Skeletal muscle satellite cell (primary cell): ENCODE results near the gene PLCB1.

Source experiments
- H3K27me3 ChIP-seq: 2 replicates; pipeline ENCODE4 v1.7.0; 2013; ENCODE audit warnings: low read length; ENCODE audit not compliant: control insufficient read depth, insufficient read depth
- H3K36me3 ChIP-seq: 2 replicates; pipeline ENCODE4 v1.7.0; 2013; ENCODE audit warnings: mild to moderate bottlenecking, control low read depth, low read length; ENCODE audit not compliant: insufficient read depth
- H3K4me1 ChIP-seq: 2 replicates; pipeline ENCODE4 v1.7.0; 2013; ENCODE audit warnings: low read length; ENCODE audit not compliant: control insufficient read depth, insufficient read depth
- H3K4me2 ChIP-seq: 2 replicates; pipeline ENCODE4 v1.7.0; 2013; ENCODE audit warnings: mild to moderate bottlenecking, low read length
- H3K4me3 ChIP-seq: 2 replicates; pipeline ENCODE4 v1.7.0; 2013; ENCODE audit warnings: low read length
- H3K9ac ChIP-seq: 2 replicates; pipeline ENCODE4 v1.7.0; 2013; ENCODE audit warnings: mild to moderate bottlenecking, low read depth, low read length, moderate library complexity
- H3K9me3 ChIP-seq: replicated peaks from 2 replicates; pipeline ENCODE4 v1.7.0; 2013; ENCODE audit warnings: mild to moderate bottlenecking, control low read depth, low read length

The PLCB1 gene

DNA sequence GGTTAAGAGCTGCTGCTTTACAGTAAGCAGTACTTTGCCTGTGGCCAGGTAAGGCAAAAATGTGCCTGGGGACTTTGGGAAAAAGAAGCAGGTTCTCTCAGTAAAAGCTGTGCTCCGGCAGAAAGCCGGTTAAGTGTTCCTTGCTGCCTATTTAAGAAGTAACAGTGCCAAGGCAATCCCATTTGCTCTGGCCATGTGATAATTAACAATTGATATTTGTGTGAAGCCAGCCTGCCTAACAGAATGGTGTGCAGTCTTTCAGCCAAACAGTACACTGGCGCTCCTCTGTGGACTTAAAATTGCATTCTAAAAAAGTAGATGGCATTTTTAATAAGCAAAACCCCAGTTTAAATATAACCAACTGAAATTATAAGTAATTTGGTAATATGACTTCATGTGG, 430.3 kb downstream of the PLCB1 start:
- no peak overlapping the region for H3K9ac ChIP-seq
- H3K36me3 ChIP-seq: no peaks in the 10 kb centered on the region
- no peaks in the 10 kb centered on the region for H3K27me3 ChIP-seq
- no peak overlapping the region for H3K4me3 ChIP-seq
- peaks cover 9% of the 10 kb centered on the region for H3K4me1 ChIP-seq
- H3K9me3 ChIP-seq: no peaks in the 10 kb centered on the region
- H3K4me2 ChIP-seq: no peak overlapping the region

DNA sequence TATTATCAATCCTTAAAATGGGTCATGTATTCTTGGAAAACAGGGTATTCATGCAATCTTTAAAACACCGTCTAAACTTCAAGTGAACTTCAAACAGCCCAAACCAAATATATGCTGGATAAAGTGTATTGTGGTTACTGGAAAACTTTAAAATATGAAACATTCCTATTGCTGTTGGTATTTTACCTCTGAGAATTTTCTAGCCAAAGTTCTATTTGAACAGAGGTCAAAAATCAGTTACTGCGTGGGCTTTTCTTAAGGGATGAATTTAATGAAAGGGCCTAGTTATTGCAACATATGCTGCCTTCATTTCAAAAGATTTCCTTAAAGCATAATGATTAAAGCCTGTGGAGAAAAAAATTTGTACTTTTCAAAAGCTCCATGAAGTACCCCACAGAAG, 436.0 kb downstream of the PLCB1 start:
- H3K4me1 ChIP-seq: peaks cover 6% of the 10 kb centered on the region
- no peaks in the 10 kb centered on the region for H3K9me3 ChIP-seq
- no peak overlapping the region for H3K4me3 ChIP-seq
- H3K9ac ChIP-seq: no peak overlapping the region
- no peak overlapping the region for H3K4me2 ChIP-seq
- no peaks in the 10 kb centered on the region for H3K27me3 ChIP-seq
- H3K36me3 ChIP-seq: no peaks in the 10 kb centered on the region

DNA sequence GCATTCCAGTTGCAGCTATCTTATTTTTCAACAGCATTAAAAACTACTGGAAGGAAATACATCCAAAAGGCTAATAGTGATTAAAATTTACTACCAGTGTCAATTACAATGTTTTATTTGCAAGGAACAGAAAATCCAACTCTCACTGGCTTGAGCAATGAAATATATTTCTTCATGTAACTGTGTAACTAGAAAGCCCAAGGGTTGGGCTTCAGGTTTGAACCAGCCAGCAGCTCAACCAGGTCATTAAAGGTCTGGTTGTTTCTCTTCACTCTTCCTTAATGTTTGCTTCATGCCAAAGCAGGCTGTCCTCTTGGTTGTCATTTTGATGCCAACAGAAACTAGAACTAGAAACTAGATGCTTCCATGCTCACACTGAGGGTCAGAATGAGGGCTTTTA, 437.7 kb downstream of the PLCB1 start:
- Histone ChIP-seq H3K4me2 (no peak overlapping the region), H3K36me3 (no peaks in the 10 kb centered on the region), H3K4me3 (no peak overlapping the region), H3K9me3 (no peaks in the 10 kb centered on the region), H3K9ac (no peak overlapping the region), H3K4me1 (peaks cover 6% of the 10 kb centered on the region), H3K27me3 (no peaks in the 10 kb centered on the region)

DNA sequence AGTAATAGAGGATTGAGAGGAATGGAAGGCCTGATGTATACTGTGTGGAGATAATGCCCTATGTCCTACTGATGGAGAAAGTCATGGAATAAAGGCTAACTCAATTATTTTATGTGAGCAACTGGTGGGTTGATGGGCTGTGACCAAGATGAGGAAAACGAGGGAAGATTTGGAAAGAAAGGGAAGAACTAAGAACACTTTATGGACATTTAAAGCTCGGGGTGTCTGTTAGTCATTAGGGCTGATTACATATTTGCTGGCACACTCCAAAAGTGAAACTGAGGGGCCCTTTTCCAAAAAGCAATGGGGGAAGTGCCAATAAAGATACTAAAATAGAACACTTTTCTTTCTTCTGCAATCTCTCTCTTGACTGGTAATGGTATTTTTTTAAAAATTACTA, 439.5 kb downstream of the PLCB1 start:
- H3K36me3 ChIP-seq: no peaks in the 10 kb centered on the region
- no peak overlapping the region for H3K9ac ChIP-seq
- H3K9me3 ChIP-seq: no peaks in the 10 kb centered on the region
- no peak overlapping the region for H3K4me2 ChIP-seq
- H3K4me3 ChIP-seq: no peak overlapping the region
- H3K4me1 ChIP-seq: peaks cover under 1% of the 10 kb centered on the region
- no peaks in the 10 kb centered on the region for H3K27me3 ChIP-seq

DNA sequence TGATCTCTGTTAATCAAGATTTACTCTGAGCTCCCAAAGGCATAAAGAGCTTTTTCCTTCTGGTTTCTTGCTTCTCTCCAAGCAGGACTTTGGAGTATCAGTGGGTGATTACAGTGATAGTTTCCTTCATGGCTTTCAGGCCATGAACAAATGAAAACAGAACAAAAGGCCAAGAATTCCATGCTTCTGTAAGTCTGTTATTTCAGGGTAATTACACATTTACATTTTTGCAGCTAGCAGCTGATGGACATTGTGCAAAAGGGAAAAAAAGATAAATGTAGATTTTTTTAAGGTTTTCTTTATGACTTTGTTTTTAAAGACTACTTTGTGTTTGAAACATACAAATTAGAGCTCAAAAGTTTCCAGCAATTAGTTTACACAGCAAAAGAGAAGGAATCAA, 441.6 kb downstream of the PLCB1 start:
- no peak overlapping the region for H3K4me2 ChIP-seq
- H3K27me3 ChIP-seq: no peaks in the 10 kb centered on the region
- H3K9ac ChIP-seq: no peak overlapping the region
- H3K9me3 ChIP-seq: no peaks in the 10 kb centered on the region
- no peak overlapping the region for H3K4me3 ChIP-seq
- no peaks in the 10 kb centered on the region for H3K36me3 ChIP-seq
- H3K4me1 ChIP-seq: no peaks in the 10 kb centered on the region

DNA sequence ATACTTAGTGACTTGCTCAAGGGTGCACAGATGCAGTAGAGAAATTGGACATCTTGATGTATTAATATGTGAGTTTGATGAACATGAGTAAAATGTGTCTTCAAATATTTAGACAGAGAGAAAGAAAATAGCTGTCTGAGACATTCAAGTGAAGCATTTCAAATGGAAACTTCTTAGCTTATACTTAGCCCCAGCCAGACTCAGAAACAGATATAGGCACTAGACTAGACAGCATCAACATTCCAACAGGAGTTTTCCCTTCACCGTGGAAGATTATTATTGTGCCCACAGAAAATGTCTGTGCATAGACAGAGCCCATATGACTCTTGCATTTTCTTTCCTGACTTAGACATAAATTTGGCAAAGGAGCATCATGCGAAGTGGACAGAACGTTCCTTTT, 443.0 kb downstream of the PLCB1 start:
- H3K9me3 ChIP-seq: no peaks in the 10 kb centered on the region
- H3K9ac ChIP-seq: no peak overlapping the region
- no peak overlapping the region for H3K4me2 ChIP-seq
- H3K27me3 ChIP-seq: no peaks in the 10 kb centered on the region
- H3K36me3 ChIP-seq: no peaks in the 10 kb centered on the region
- no peaks in the 10 kb centered on the region for H3K4me1 ChIP-seq
- no peak overlapping the region for H3K4me3 ChIP-seq

DNA sequence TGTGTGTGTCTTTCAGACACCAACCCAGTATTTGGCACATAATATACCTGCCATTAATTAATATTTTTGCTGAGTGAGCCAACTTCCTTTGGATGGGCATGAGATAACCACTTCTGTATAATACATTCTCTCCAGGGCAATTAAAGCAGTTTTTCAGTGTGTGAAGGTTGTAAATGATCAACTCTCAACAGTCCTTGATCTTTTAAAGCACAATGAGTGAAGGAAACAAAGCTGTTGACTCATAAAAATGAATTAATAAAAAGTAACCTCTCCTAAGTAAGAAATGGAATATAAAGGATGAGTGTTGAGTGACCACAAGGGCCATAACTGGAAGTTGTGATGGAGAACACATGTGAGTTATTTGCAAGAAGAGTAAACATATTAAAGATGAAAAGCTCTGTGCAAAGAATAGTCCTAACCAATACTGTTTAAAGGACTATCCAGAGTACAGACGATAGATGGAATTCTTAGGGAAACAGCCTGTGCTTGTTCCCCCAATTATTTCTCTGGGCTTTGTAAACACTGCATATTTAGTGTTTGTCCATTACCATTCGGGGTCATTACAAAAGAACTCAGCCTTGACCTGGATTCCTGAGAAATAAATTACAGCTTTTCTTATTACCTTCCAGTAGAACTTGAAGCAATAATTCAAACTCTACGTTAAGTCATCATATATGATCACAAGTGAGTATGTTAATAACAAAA, 446.2 kb downstream of the PLCB1 start:
- Histone ChIP-seq H3K4me1 (peaks cover 2% of the 10 kb centered on the region), H3K27me3 (no peaks in the 10 kb centered on the region)

DNA sequence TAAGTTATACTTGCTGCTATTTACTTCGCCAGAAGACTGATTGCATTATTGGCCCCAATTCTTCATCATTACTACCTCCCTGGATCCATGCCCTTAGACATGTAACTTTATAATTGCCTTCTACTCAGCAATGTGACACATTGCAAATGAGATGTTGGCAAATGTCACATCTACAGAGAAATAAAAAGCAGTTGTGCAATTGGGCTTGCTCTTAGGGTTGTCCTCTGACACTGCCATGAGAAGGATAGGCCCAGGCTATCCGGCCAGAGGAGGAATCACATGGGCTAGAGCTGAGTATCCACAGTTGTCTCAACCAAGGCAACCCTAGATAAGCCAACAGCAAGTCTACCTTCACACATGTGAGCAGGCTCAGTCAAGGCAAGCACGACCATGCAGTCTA, 447.0 kb downstream of the PLCB1 start:
- H3K9me3 ChIP-seq: no peaks in the 10 kb centered on the region
- no peak overlapping the region for H3K4me3 ChIP-seq
- peaks cover 4% of the 10 kb centered on the region for H3K4me1 ChIP-seq
- no peaks in the 10 kb centered on the region for H3K36me3 ChIP-seq
- H3K27me3 ChIP-seq: no peaks in the 10 kb centered on the region
- H3K9ac ChIP-seq: no peak overlapping the region
- no peak overlapping the region for H3K4me2 ChIP-seq

More for the DNA sequence above, 446.2 kb downstream of the PLCB1 start:
- Histone ChIP-seq H3K4me2 (no peak overlapping the region), H3K4me3 (no peak overlapping the region), H3K9ac (no peak overlapping the region), H3K9me3 (no peaks in the 10 kb centered on the region), H3K36me3 (no peaks in the 10 kb centered on the region)

DNA sequence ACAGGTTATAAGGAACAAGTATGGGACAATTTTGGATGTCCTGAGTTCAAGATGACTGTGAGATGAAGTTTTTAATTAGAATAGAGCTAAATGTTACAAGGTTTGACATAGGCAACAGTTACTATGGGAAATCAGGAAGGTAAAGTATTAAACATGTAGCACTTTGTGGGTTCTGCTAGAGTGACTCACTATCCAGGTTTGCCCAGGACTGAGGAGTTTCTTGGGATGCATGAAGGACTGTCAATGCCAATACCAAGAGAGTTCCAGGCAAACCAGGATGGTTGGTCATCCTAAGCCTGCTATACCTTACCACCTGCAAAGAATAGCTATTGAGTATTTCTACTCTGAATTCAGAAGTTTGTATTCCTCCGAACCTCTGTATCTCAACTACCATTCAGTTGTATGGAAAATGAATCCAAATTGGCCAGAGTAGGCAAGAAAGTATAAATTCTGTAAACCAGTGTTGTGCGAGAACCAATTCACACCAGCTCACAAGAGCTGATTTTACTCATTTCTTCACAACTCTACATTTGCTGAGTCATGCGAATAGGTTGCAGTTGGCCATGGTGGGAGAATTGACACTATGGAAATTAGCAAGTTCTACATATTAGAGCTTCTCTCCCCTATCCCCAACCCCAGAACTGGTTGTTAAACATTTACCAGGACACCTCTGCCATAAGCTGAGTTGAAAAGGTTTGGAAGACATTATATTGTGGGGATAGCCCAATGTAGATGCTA, 449.5 kb downstream of the PLCB1 start:
- Histone ChIP-seq H3K27me3 (no peaks in the 10 kb centered on the region), H3K4me3 (no peak overlapping the region), H3K9ac (no peak overlapping the region), H3K9me3 (no peaks in the 10 kb centered on the region), H3K4me1 (peaks cover 4% of the 10 kb centered on the region), H3K4me2 (no peak overlapping the region), H3K36me3 (no peaks in the 10 kb centered on the region)

DNA sequence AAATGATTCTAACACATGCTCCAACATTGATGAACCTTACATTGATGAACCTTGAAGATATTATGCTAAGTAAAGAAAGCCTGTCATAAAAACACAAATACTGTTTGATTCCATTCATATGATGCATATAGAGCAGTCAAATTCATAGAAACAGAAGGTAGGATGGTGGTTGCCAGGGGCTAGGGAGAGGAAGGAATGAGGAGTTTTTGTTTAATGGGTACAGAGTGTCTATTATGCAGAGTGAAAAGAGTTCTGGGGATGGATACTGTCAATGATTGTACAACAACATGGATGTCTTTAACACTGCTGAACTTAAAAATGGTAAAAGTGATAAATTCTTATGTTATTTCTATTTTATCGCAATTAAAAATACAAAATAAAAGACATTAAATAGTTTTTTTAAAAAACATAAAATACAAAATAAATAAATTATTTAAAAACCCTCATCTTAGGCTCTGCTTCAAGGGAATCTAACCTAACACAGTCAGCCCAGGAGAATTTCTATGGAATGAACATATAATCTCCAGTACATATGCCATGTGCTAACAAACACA, 451.0 kb downstream of the PLCB1 start:
- no peak overlapping the region for H3K4me2 ChIP-seq
- H3K9me3 ChIP-seq: no peaks in the 10 kb centered on the region
- peaks cover 8% of the 10 kb centered on the region for H3K4me1 ChIP-seq
- H3K27me3 ChIP-seq: no peaks in the 10 kb centered on the region
- H3K4me3 ChIP-seq: no peak overlapping the region
- no peak overlapping the region for H3K9ac ChIP-seq
- H3K36me3 ChIP-seq: no peaks in the 10 kb centered on the region

DNA sequence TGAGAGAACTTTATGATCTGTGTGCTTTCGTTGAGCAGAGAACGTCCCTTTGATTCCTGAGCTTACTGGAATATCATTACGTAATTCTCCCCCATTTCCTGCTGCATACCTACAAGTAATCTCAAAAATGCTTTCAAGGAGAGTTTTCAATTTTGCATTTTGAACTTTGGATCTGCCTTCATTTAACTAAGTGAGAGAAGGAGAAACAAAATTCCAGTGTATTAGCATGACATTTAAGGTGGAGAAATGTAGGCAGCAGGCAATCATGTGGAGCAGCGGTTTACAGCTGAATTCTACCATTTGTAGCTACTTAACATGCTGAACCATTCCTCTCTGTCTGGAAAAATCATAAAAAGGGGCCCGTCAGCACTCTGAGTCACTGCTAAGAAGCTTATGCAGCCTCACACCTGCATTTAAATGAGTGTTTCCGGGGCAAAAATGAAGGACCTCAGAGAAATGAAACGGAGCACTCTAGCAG, 451.5 kb downstream of the PLCB1 start:
- H3K9ac ChIP-seq: no peak overlapping the region
- no peak overlapping the region for H3K4me2 ChIP-seq
- no peak overlapping the region for H3K4me3 ChIP-seq
- H3K36me3 ChIP-seq: no peaks in the 10 kb centered on the region
- no peaks in the 10 kb centered on the region for H3K27me3 ChIP-seq
- no peaks in the 10 kb centered on the region for H3K9me3 ChIP-seq
- peaks cover 8% of the 10 kb centered on the region for H3K4me1 ChIP-seq
